ENCODE measurements around the gene PGBD1. TPM values are rescaled to one million over a fixed set of nuclear protein-coding genes. Genes with fewer than 3 reads are reported as not detected.

Gene PGBD1
- total RNA-seq, 1 experiment from 2014 or later = 3.8 TPM

GRCh38 chr6:28322661-28323060 is 41.3 kb downstream of the PGBD1 start:
- no TSS peak for BruUV-seq (replicated peaks)
- intact Hi-C loops (cut with micrococcal nuclease; ENCODE audit: unreplicated experiment) = no loop called here
- Mint-ChIP-seq H3K4me3 (ENCODE audit: unreplicated experiment) (no peak overlapping the region), H3K27me3 (ENCODE audit: insufficient read depth, unreplicated experiment) (no peaks in the 10 kb centered on the region), H3K36me3 (ENCODE audit: insufficient read depth, unreplicated experiment) (no peaks in the 10 kb centered on the region), H3K4me1 (ENCODE audit: low read depth, unreplicated experiment) (peaks cover 11% of the 10 kb centered on the region), H3K9me3 (ENCODE audit: unreplicated experiment) (peaks cover 33% of the 10 kb centered on the region), H3K27ac (ENCODE audit: unreplicated experiment) (no peak overlapping the region)
- ChIA-PET POLR2A (no interaction called here), CTCF (no interaction called here)
- TF ChIP-seq, protein P1, sequence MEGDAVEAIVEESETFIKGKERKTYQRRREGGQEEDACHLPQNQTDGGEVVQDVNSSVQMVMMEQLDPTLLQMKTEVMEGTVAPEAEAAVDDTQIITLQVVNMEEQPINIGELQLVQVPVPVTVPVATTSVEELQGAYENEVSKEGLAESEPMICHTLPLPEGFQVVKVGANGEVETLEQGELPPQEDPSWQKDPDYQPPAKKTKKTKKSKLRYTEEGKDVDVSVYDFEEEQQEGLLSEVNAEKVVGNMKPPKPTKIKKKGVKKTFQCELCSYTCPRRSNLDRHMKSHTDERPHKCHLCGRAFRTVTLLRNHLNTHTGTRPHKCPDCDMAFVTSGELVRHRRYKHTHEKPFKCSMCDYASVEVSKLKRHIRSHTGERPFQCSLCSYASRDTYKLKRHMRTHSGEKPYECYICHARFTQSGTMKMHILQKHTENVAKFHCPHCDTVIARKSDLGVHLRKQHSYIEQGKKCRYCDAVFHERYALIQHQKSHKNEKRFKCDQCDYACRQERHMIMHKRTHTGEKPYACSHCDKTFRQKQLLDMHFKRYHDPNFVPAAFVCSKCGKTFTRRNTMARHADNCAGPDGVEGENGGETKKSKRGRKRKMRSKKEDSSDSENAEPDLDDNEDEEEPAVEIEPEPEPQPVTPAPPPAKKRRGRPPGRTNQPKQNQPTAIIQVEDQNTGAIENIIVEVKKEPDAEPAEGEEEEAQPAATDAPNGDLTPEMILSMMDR (IDR thresholded peaks at IDR 0.05; ENCODE audit: insufficient read depth in 1 of 2, low read depth in 1 of 2, low read length in 1 of 2, severe bottlenecking in 1 of 2, unreplicated experiment in 1 of 2) = no peak
- Histone ChIP-seq H3K4me3 (ENCODE audit: low read depth, low read length) (no peak overlapping the region), H3K27me3 (replicated peaks; ENCODE audit: control insufficient read depth, insufficient read depth, low read length) (no peaks in the 10 kb centered on the region), H3K36me3 (ENCODE audit: control insufficient read depth, insufficient read depth, low read length) (peaks cover 3% of the 10 kb centered on the region), H3K9me3 (peaks cover 13% of the 10 kb centered on the region), H3K4me1 (no peaks in the 10 kb centered on the region)
- no peak for DNase-seq

GRCh38 chr6:28323813-28324424 is 42.5 kb downstream of the PGBD1 start:
- Histone ChIP-seq H3K27me3 (replicated peaks; ENCODE audit: control insufficient read depth, insufficient read depth, low read length) (no peaks in the 10 kb centered on the region), H3K36me3 (ENCODE audit: control insufficient read depth, insufficient read depth, low read length) (peaks cover 3% of the 10 kb centered on the region), H3K4me1 (no peaks in the 10 kb centered on the region), H3K9me3 (peaks cover 14% of the 10 kb centered on the region), H3K4me3 (ENCODE audit: low read depth, low read length) (no peak overlapping the region)
- CTCF ChIA-PET = no interaction called here
- BruUV-seq (replicated peaks) = no TSS peak
- POLR2A ChIA-PET = interaction anchor here (2.2 kb wide), 1 partner anchor 12 kb away, joined by 12 read pairs; the partner anchor contains the start of gene ZSCAN31
- Mint-ChIP-seq H3K9me3 (ENCODE audit: unreplicated experiment) (peaks cover 41% of the 10 kb centered on the region), H3K36me3 (ENCODE audit: insufficient read depth, unreplicated experiment) (peaks cover under 1% of the 10 kb centered on the region), H3K4me1 (ENCODE audit: low read depth, unreplicated experiment) (peaks cover 11% of the 10 kb centered on the region), H3K27ac (ENCODE audit: unreplicated experiment) (no peak overlapping the region), H3K4me3 (ENCODE audit: unreplicated experiment) (no peak overlapping the region), H3K27me3 (ENCODE audit: insufficient read depth, unreplicated experiment) (no peaks in the 10 kb centered on the region)
- no peak for DNase-seq
- intact Hi-C loops (cut with micrococcal nuclease; ENCODE audit: unreplicated experiment) = no loop called here
- TF ChIP-seq, protein P1 (IDR thresholded peaks at IDR 0.05; ENCODE audit: insufficient read depth in 1 of 2, low read depth in 1 of 2, low read length in 1 of 2, severe bottlenecking in 1 of 2, unreplicated experiment in 1 of 2) = no peak

GRCh38 chr6:28326371-28326948 is 45.1 kb downstream of the PGBD1 start:
- no TSS peak for BruUV-seq (replicated peaks)

More at GRCh38 chr6:28326371-28326948, 45.1 kb downstream of the PGBD1 start:
- Mint-ChIP-seq H3K4me1 (ENCODE audit: low read depth, unreplicated experiment) (peaks cover 11% of the 10 kb centered on the region), H3K4me3 (ENCODE audit: unreplicated experiment) (no peak overlapping the region), H3K9me3 (ENCODE audit: unreplicated experiment) (peaks cover 44% of the 10 kb centered on the region), H3K27me3 (ENCODE audit: insufficient read depth, unreplicated experiment) (no peaks in the 10 kb centered on the region), H3K27ac (ENCODE audit: unreplicated experiment) (no peak overlapping the region), H3K36me3 (ENCODE audit: insufficient read depth, unreplicated experiment) (peaks cover 5% of the 10 kb centered on the region)
- TF ChIP-seq, protein P1 (IDR thresholded peaks at IDR 0.05; ENCODE audit: insufficient read depth in 1 of 2, low read depth in 1 of 2, low read length in 1 of 2, severe bottlenecking in 1 of 2, unreplicated experiment in 1 of 2) = no peak
- Histone ChIP-seq H3K36me3 (ENCODE audit: control insufficient read depth, insufficient read depth, low read length) (peaks cover 3% of the 10 kb centered on the region), H3K27me3 (replicated peaks; ENCODE audit: control insufficient read depth, insufficient read depth, low read length) (no peaks in the 10 kb centered on the region), H3K4me3 (ENCODE audit: low read depth, low read length) (no peak overlapping the region), H3K9me3 (peaks cover 14% of the 10 kb centered on the region), H3K4me1 (no peaks in the 10 kb centered on the region)
- ChIA-PET CTCF (no interaction called here), POLR2A (no interaction called here)
- no peak for DNase-seq
- intact Hi-C loops (cut with micrococcal nuclease; ENCODE audit: unreplicated experiment) = no loop called here

All from Caco-2 (cell line).